WTC11 (cell line): ENCODE data around the gene FBH1.

Source experiments
- ATF3 ChIP-seq: sonication (generic); formaldehyde crosslinking; conservative IDR thresholded peaks from 2 replicates; pipeline ENCODE4 v1.8.1; 2022; ENCODE audit warnings: mild to moderate bottlenecking, missing genetic modification reagents
- CBFB ChIP-seq: sonication (generic); formaldehyde crosslinking; IDR thresholded peaks from 2 replicates; pipeline ENCODE4 v1.8.1; 2022; ENCODE audit warnings: mild to moderate bottlenecking, low read depth, missing genetic modification reagents
- CTCF ChIP-seq: fragments of 200-600 bp; IDR thresholded peaks from 2 replicates; pipeline ENCODE4 v1.8.0; 2022; ENCODE audit warnings: antibody characterized with exemption
- ELF4 ChIP-seq: sonication (generic); formaldehyde crosslinking; IDR thresholded peaks from 2 replicates; pipeline ENCODE4 v1.8.1; 2022; ENCODE audit warnings: low read depth, mild to moderate bottlenecking, moderate library complexity, missing genetic modification reagents
- FOXP1 ChIP-seq: sonication (generic); formaldehyde crosslinking; IDR thresholded peaks from 2 replicates; pipeline ENCODE4 v1.8.0; 2022; ENCODE audit warnings: missing genetic modification reagents, mild to moderate bottlenecking, moderate library complexity, borderline replicate concordance
- GRHL2 ChIP-seq: fragments of 250-450 bp; sonication (Bioruptor Pico); IDR thresholded peaks from 2 replicates; pipeline ENCODE4 v1.8.0; 2022; ENCODE audit warnings: mild to moderate bottlenecking, moderate library complexity; ENCODE audit not compliant: insufficient replicate concordance, severe bottlenecking
- MAX ChIP-seq: sonication (generic); formaldehyde crosslinking; IDR thresholded peaks from 2 replicates; pipeline ENCODE4 v1.8.0; 2022; ENCODE audit warnings: mild to moderate bottlenecking, missing genetic modification reagents
- NFE2L1 ChIP-seq: sonication (generic); formaldehyde crosslinking; IDR thresholded peaks from 2 replicates; pipeline ENCODE4 v1.8.1; 2023; ENCODE audit warnings: missing genetic modification reagents
- ZNF425 ChIP-seq: fragments of 250-450 bp; sonication (Bioruptor Pico); conservative IDR thresholded peaks from 2 replicates; pipeline ENCODE4 v1.9.0; 2021; ENCODE audit warnings: mild to moderate bottlenecking
- ZSCAN18 ChIP-seq: fragments of 250-450 bp; sonication (Bioruptor Pico); IDR thresholded peaks from 2 replicates; pipeline ENCODE4 v2.1.2; 2022; ENCODE audit warnings: mild to moderate bottlenecking, moderate library complexity

GRCh38 chr10:5963591-5963990, 73.5 kb downstream of the FBH1 start:
- TF ChIP-seq CTCF (no peak), FOXP1 (CRISPR knock-in tag) (no peak), CBFB (CRISPR knock-in tag) (no peak), NFE2L1 (CRISPR knock-in tag) (no peak), ELF4 (CRISPR knock-in tag) (no peak), ZNF425 (CRISPR knock-in tag) (no peak), ZSCAN18 (CRISPR knock-in tag) (no peak), MAX (CRISPR knock-in tag) (no peak), ATF3 (CRISPR knock-in tag) (no peak), GRHL2 (CRISPR knock-in tag) (no peak)
